Neural crest cell (in vitro differentiated cells): ENCODE measurements around the gene TCEA3. TPM values are rescaled to one million over a fixed set of nuclear protein-coding genes. Genes with fewer than 3 reads are reported as not detected.

Source experiments
- DNase-seq: peaks from one replicate; pipeline ENCODE4 v3.0.0; 2021; ENCODE audit warnings: low read depth, mixed read lengths, low spot score
- H3K27ac Mint-ChIP-seq: one replicate; pipeline ENCODE4 v1.8.0; 2021; ENCODE audit warnings: mild to moderate bottlenecking, mixed read lengths; ENCODE audit not compliant: unreplicated experiment
- H3K27me3 Mint-ChIP-seq: 2 replicates; pipeline ENCODE4 v1.8.0; 2021; ENCODE audit warnings: low read depth, mild to moderate bottlenecking, mixed read lengths
- H3K36me3 Mint-ChIP-seq: 2 replicates; pipeline ENCODE4 v1.8.0; 2021; ENCODE audit warnings: low read depth, mild to moderate bottlenecking, mixed read lengths
- H3K4me1 Mint-ChIP-seq: 2 replicates; pipeline ENCODE4 v1.8.0; 2021; ENCODE audit warnings: mixed read lengths
- H3K4me3 Mint-ChIP-seq: one replicate; pipeline ENCODE4 v1.8.0; 2021; ENCODE audit warnings: mild to moderate bottlenecking, mixed read lengths
- H3K9me3 Mint-ChIP-seq: 2 replicates; pipeline ENCODE4 v1.8.0; 2021; ENCODE audit warnings: mixed read lengths
- total RNA-seq: library from RNA; stranded (reverse); gene quantifications from 2 replicates; pipeline ENCODE4 v1.2.1, GENCODE V29; 2021
- TF ChIP-seq, protein P1 (sequence below): fragments of 200-600 bp; sonication (generic); conservative IDR thresholded peaks from 2 replicates; pipeline ENCODE4 v1.5.0; 2021; ENCODE audit warnings: antibody characterized with exemption, mild to moderate bottlenecking

The TCEA3 gene
- total RNA-seq, 1 donor from 2014 or later, result 1.5 TPM

DNA sequence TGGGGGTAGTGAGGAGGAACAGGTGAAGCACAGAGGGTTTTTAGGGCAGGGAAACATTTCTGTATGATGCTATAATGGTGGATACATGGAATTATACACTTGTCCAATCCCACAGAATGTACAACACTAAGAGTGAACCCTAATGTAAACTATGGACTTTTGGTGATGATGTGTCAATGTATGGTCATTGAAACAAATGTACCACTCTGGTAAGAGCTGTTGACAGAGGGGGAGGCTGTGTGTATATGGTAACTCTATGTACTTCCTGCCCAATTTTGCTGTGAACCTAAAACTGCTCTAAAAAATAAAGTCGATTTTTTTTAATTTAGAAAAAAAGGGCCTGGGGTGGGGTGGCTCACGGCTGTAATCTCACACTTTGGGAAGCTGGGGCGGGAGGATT is 36.5 kb upstream of the TCEA3 start:
- H3K9me3 Mint-ChIP-seq, result no peaks in the 10 kb centered on the region
- H3K36me3 Mint-ChIP-seq, result no peaks in the 10 kb centered on the region
- peaks cover 4% of the 10 kb centered on the region for H3K4me1 Mint-ChIP-seq
- TF ChIP-seq, protein P1, sequence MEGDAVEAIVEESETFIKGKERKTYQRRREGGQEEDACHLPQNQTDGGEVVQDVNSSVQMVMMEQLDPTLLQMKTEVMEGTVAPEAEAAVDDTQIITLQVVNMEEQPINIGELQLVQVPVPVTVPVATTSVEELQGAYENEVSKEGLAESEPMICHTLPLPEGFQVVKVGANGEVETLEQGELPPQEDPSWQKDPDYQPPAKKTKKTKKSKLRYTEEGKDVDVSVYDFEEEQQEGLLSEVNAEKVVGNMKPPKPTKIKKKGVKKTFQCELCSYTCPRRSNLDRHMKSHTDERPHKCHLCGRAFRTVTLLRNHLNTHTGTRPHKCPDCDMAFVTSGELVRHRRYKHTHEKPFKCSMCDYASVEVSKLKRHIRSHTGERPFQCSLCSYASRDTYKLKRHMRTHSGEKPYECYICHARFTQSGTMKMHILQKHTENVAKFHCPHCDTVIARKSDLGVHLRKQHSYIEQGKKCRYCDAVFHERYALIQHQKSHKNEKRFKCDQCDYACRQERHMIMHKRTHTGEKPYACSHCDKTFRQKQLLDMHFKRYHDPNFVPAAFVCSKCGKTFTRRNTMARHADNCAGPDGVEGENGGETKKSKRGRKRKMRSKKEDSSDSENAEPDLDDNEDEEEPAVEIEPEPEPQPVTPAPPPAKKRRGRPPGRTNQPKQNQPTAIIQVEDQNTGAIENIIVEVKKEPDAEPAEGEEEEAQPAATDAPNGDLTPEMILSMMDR, result no peak
- H3K27ac Mint-ChIP-seq, result no peak overlapping the region
- no peaks in the 10 kb centered on the region for H3K27me3 Mint-ChIP-seq
- no peak for DNase-seq
- H3K4me3 Mint-ChIP-seq, result no peak overlapping the region

DNA sequence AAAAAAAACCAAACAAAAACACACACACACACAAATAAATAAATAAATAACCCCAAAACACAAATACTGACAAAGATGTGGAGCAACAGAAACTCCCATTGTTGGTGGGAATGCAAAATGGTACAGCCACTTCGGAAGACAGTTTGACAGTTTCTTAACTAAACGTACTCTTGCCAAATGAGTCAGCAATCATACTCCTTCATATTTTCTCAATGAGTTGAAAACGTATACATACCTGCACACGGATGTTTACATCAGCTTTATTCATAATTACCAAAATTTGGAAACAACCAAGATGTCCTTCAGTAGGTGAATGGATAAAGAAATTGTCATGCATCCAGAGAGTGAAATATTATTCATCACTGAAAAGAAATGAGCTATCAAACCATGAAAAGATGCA is 36.0 kb upstream of the TCEA3 start:
- H3K27ac Mint-ChIP-seq, result no peak overlapping the region
- no peaks in the 10 kb centered on the region for H3K36me3 Mint-ChIP-seq
- DNase-seq, result no peak
- no peaks in the 10 kb centered on the region for H3K9me3 Mint-ChIP-seq
- H3K27me3 Mint-ChIP-seq, result no peaks in the 10 kb centered on the region
- no peak overlapping the region for H3K4me3 Mint-ChIP-seq
- no peaks in the 10 kb centered on the region for H3K4me1 Mint-ChIP-seq
- TF ChIP-seq, protein P1, result no peak

DNA sequence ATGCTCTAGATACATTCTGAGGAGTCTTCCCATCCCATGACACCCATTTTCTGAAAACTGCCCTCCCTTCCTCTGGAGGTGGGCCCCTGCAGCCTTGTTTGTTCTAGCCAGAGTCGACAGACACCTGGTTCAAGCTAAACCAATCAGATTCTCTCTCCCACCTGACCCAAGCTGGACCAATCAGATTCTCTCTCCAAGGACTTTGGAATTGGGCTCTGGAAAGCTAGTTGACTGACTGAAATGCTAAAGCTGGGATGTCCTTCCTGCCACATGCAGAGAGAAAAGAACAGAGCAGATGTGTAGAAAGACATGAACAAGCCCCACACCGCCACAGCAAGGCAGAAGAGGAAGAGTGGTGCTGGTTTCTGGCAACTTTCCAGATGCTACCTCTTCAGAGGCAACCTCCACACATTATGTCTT is 34.8 kb upstream of the TCEA3 start:
- Mint-ChIP-seq H3K27me3 (no peaks in the 10 kb centered on the region), H3K36me3 (no peaks in the 10 kb centered on the region), H3K4me1 (no peaks in the 10 kb centered on the region), H3K9me3 (no peaks in the 10 kb centered on the region), H3K27ac (no peak overlapping the region), H3K4me3 (no peak overlapping the region)
- no peak for DNase-seq
- TF ChIP-seq, protein P1, result no peak

DNA sequence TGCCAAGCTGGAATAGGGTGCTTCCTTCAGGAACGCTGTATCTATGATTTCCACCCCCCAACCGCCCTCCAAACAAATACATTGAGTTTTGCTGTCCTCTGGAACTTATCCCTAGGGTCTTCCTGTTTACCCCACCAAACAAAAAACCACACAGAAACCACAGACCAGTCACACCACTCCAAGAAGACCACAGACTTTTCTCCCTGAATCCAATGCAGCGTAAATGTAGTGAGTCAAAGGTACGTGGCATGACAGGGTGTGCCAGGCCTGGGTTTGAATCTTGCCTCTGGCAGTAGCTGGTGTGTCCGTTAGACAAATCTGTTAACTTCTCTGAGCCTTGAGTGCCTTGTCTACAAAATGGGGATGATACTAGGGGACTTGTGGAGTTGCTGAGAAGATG is 31.7 kb upstream of the TCEA3 start:
- DNase-seq, result no peak
- Mint-ChIP-seq H3K9me3 (no peaks in the 10 kb centered on the region), H3K4me3 (no peak overlapping the region), H3K36me3 (no peaks in the 10 kb centered on the region), H3K27me3 (no peaks in the 10 kb centered on the region), H3K4me1 (no peaks in the 10 kb centered on the region), H3K27ac (peak overlapping the region; percentile 38)
- TF ChIP-seq, protein P1, result no peak

DNA sequence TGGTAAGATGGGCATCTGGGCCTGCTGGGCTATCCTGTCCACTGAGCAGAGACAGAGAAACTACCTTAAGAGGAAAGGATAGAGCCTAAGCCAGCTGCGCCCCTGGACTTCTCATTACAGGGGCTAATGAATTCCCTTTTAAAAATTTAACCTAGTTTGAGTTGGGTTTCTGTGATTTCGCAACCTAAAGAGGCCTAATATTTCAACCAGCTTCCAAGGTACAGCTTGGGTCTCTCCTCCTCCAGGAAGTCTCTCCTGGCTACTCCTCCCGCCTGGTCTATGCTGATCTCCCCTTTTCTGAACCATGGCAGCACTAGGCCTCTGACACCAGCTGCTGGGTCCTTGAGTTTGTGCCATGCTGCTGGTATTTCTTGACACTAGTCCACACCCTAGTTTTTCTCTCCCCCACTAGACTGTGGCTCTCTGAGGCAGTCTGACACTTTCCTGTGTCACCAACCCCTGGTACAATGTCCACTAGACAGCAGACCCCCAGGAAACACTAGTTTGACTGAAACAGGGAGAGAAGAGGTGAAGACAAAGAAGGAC is 29.0 kb upstream of the TCEA3 start:
- DNase-seq, result no peak
- H3K27me3 Mint-ChIP-seq, result no peaks in the 10 kb centered on the region
- no peaks in the 10 kb centered on the region for H3K9me3 Mint-ChIP-seq
- TF ChIP-seq, protein P1, result no peak
- no peaks in the 10 kb centered on the region for H3K36me3 Mint-ChIP-seq
- H3K4me1 Mint-ChIP-seq, result no peaks in the 10 kb centered on the region
- no peak overlapping the region for H3K27ac Mint-ChIP-seq
- no peak overlapping the region for H3K4me3 Mint-ChIP-seq
